ENCODE data around the gene MITF. TPM values are rescaled to one million over a fixed set of nuclear protein-coding genes. Genes with fewer than 3 reads are reported as not detected.
A peak's percentile ranks its signal among the peaks of the same experiment; 100 is the strongest.

Gene MITF
- polyA plus RNA-seq, 5 donors = 5.1 to 7.5 (median 6.6) TPM

- DNase-seq = peak; percentile 31 to 43
Observed at GRCh38 chr3:69961706-69962439, 222.6 kb downstream of the MITF start.

GRCh38 chr3:69963643-69964042 is 224.4 kb downstream of the MITF start:
- DNase-seq = no peak

- no peak for DNase-seq
Observed at GRCh38 chr3:69967156-69967555, 227.9 kb downstream of the MITF start.

- DNase-seq = no peak
Observed at GRCh38 chr3:69970827-69971226, 231.6 kb downstream of the MITF start.

- DNase-seq = no peak
Observed at GRCh38 chr3:69972672-69973071, 233.4 kb downstream of the MITF start.

GRCh38 chr3:69976021-69976420 is 236.8 kb downstream of the MITF start:
- no peak for DNase-seq

- no peak for DNase-seq
Observed at GRCh38 chr3:69983546-69984265, 244.4 kb downstream of the MITF start.

GRCh38 chr3:69985266-69985665 is 246.0 kb downstream of the MITF start:
- no peak for DNase-seq

- no peak for DNase-seq
Observed at GRCh38 chr3:69986419-69986818, 247.2 kb downstream of the MITF start.

GRCh38 chr3:69987833-69988232 is 248.6 kb downstream of the MITF start:
- DNase-seq = no peak

- DNase-seq = no peak
Observed at GRCh38 chr3:69993757-69994156, 254.5 kb downstream of the MITF start.

- DNase-seq = no peak
Observed at GRCh38 chr3:69994919-69995318, 255.7 kb downstream of the MITF start.

- DNase-seq = peak; percentile 58 to 65
Observed at GRCh38 chr3:69997631-69998307, 258.5 kb downstream of the MITF start.

- DNase-seq = no peak
Observed at GRCh38 chr3:69998759-69999139, 259.5 kb downstream of the MITF start.

GRCh38 chr3:69999140-70000027 is 260.1 kb downstream of the MITF start, which contains the start of gene SAMMSON:
Gene SAMMSON (plus strand): TSS chr3:69999733.
- DNase-seq = no peak

GRCh38 chr3:70000028-70000410 is 260.8 kb downstream of the MITF start:
- no peak for DNase-seq

GRCh38 chr3:70000563-70001081 is 261.4 kb downstream of the MITF start:
- peak in 1 of 2 donors; percentile 38 for DNase-seq

- no peak for DNase-seq
Observed at GRCh38 chr3:70003119-70003518, 263.9 kb downstream of the MITF start.

GRCh38 chr3:70006089-70006488 is 266.8 kb downstream of the MITF start:
- no peak for DNase-seq

- no peak for DNase-seq
Observed at GRCh38 chr3:70010346-70010745, 271.1 kb downstream of the MITF start.

GRCh38 chr3:70011582-70011981 is 272.3 kb downstream of the MITF start:
- no peak for DNase-seq
